Coronary artery (tissue), 2 donors: ENCODE data around the gene AMBRA1.
A peak's percentile ranks its signal among the peaks of the same experiment; 100 is the strongest.

Experiments
- DNase-seq: peaks from one replicate; pipeline ENCODE4 v3.0.0-alpha.2; 2017; ENCODE audit warnings: low spot score
- H3K27ac ChIP-seq, 2 donors: fragments of 200-600 bp; sonication (generic); one replicate each; pipeline ENCODE4 v1.5.1; 2016 to 2019
- H3K4me3 ChIP-seq: fragments of 200-600 bp; sonication (generic); 2 replicates; pipeline ENCODE4 v1.5.1; 2016; ENCODE audit warnings: mild to moderate bottlenecking, moderate library complexity
- TF ChIP-seq, protein P1 (sequence below): fragments of 200-600 bp; sonication (generic); IDR thresholded peaks from one replicate; pipeline ENCODE4 v1.5.1; 2019; ENCODE audit warnings: antibody characterized with exemption

AMBRA1 gene

DNA sequence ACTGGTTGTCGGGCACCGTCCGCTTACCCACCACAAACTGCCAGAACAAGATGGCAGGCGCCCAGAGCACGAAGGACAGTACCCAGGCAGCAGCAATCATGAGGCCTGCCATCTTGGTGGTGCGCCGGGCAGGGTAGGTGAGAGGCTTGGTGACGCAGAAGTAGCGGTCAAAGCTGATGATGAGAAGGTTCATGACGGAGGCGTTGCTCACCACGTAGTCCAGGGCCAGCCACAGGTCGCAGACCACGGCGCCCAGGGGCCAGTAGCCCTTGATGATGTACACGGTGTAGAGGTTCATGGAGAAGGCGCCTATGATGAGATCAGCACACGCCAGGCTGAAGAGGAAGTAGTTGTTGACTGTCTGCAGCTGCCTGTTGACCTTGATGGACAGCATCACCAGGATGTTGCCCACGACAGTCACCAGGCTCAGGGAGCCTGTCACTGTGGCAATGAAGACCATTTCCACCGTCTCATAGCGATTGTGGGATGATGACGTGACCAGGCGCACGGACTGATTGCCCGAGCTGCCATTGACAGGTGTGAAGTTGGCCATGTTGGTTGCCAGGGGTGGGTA is 207.7 kb downstream of the AMBRA1 start:
- no peak overlapping the region for H3K27ac ChIP-seq
- DNase-seq: no peak

DNA sequence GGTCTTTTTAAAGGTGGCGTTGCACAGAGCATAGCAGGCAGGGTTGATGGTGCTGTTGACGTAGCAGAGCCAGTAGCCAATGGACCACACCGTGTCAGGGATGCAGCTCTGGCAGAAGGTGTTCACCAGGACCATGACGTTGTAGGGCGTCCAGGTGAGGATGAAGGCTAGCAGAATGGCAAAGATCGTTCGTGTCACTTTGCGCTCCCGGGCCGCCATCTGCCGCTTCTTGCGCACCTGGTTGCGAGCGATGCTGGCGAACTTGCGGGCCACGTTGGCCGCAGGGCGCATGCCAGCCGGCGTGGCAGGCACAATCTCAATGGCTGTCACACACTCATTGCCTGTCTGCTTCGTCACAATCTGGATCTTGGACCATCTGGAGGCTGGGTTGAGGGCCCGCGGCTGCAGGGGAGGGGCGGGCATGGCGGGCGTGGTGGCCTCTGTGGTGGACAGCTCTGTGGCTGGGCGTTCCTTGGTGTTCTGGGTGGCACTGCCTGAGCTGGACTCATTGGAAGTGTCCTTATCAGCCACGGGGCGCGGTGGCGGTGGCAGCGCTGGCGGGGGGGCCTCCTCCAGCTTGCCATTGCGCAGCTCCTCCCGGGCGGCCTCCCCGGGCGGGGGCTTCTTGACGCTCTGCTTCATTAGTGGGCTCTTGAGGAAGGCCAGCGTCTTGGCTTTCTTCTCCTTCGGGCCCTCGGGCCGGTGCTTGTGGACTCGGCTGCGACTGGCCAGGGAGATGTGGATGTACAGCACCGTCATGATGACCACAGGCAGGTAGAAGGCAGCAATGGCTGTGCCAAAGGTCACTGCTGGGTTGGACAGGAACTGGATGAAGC is 208.4 kb downstream of the AMBRA1 start:
- DNase-seq: no peak
- no peak overlapping the region for H3K27ac ChIP-seq
- TF ChIP-seq, protein P1, sequence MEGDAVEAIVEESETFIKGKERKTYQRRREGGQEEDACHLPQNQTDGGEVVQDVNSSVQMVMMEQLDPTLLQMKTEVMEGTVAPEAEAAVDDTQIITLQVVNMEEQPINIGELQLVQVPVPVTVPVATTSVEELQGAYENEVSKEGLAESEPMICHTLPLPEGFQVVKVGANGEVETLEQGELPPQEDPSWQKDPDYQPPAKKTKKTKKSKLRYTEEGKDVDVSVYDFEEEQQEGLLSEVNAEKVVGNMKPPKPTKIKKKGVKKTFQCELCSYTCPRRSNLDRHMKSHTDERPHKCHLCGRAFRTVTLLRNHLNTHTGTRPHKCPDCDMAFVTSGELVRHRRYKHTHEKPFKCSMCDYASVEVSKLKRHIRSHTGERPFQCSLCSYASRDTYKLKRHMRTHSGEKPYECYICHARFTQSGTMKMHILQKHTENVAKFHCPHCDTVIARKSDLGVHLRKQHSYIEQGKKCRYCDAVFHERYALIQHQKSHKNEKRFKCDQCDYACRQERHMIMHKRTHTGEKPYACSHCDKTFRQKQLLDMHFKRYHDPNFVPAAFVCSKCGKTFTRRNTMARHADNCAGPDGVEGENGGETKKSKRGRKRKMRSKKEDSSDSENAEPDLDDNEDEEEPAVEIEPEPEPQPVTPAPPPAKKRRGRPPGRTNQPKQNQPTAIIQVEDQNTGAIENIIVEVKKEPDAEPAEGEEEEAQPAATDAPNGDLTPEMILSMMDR: no peak

More for the DNA sequence above, 207.7 kb downstream of the AMBRA1 start:
- TF ChIP-seq, protein P1: no peak
- no peak overlapping the region for H3K4me3 ChIP-seq

DNA sequence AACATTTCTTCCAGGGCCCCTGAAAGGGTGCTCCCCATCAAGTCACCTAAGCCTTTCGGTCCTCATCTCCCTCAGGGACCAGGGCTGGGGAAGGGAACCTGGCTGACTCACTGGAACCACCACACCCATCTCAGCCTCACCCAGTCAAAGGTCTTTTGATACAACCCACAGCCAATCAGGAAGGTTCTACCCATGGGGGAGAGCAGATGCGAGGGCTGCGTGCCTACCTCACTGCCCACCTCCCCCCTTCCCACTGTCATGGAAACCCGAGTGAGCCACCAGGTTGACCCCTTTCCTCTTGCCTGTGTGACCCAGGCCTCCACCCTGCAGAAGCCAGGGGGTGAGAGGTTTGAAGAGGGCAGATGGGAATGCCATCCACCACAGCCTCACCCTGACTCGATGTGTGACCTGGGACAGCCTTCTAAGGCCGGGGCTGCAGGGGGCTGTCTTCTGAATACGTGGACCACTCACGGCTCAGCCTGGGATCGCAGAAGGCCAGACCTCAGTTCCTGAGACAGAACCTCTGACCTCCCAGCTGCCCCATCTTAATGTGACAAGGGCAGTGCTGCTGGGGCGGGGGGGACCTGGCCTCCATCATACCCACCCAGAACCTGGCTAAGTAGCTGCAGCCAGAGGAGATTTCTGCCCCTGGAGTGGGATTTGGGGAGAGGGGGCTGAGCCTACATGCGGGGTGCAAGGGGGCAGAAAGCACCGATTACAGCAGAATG is 209.7 kb downstream of the AMBRA1 start:
- DNase-seq: no peak
- H3K27ac ChIP-seq: no peak overlapping the region
- TF ChIP-seq, protein P1: no peak
- no peak overlapping the region for H3K4me3 ChIP-seq

More for the DNA sequence above, 208.4 kb downstream of the AMBRA1 start:
- H3K4me3 ChIP-seq: no peak overlapping the region

DNA sequence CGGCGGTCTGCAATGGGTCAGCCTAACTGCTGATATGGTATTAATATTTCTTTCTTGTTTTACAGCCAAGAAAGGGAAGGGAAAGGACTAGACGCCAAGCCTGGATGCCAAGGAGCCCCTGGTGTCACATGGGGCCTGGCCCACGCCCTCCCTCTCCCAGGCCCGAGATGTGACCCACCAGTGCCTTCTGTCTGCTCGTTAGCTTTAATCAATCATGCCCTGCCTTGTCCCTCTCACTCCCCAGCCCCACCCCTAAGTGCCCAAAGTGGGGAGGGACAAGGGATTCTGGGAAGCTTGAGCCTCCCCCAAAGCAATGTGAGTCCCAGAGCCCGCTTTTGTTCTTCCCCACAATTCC is 210.4 kb downstream of the AMBRA1 start:
- no peak for DNase-seq
- no peak overlapping the region for H3K27ac ChIP-seq
- no peak overlapping the region for H3K4me3 ChIP-seq
- TF ChIP-seq, protein P1: no peak

DNA sequence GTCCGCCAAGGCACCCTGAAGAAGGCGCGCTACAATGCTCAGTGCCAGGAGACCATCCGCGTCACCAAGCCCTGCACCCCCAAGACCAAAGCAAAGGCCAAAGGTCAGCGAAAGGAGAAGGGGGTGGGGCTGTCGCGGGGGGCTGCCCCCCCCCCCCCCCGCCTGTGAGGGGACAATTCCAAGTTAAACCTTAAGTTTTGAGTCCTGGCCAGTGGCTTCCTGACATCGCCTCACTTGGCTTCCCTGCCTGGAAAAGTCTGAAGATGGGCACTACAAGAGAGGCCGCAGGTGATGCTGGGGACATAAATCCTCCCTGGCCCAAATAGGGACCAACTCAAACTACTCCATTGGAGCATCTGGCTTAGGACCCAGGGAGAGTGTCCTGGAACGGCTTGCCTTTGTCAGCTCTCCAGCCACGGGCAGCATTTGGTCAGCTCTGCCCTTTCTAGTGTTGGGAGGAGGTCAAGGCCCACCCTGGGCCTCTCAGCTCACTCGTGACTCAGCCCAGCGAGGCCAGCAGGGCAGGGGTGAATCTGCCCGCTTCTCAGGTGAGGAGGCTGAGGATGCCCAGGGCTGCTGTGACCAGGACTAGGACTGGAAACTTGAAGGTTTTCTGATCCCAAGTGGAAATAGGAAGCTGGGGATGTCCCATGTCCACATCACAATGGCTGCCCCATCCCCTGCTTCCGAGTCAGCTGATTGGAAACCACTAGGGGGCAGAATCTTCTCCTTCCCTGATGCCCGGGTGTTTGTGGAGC is 211.0 kb downstream of the AMBRA1 start:
- H3K27ac ChIP-seq: no peak overlapping the region
- peak overlapping the region; percentile 80 for H3K4me3 ChIP-seq
- DNase-seq: no peak
- TF ChIP-seq, protein P1: no peak

DNA sequence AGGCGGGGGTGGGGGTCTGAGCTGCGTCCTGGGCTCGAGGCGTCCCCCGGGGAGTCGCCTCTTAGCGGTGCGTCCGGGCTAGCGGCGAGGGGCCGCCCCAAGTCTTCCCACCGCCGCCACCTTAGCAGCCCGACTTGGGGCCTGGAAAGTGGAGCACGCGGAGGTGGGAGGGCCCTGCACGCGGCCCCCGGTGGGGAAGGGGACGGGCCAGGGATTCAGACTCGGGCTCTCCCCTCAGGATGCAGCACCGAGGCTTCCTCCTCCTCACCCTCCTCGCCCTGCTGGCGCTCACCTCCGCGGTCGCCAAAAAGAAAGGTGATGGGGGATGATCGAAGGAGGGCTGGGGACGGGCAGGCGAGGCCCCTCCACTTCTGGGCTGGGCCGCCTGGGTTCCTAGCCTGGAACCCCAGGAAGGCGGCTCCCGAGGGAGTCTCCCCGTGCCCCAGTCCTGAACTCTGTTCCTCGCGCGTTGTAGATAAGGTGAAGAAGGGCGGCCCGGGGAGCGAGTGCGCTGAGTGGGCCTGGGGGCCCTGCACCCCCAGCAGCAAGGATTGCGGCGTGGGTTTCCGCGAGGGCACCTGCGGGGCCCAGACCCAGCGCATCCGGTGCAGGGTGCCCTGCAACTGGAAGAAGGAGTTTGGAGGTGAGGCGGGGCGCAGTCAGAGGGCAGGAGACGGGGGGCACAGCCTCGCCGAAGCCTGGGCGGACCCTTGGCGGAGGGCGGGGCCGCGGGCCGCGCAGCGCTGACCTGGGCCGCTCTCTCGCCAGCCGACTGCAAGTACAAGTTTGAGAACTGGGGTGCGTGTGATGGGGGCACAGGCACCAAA is 211.8 kb downstream of the AMBRA1 start:
- Histone ChIP-seq H3K27ac (no peak overlapping the region), H3K4me3 (peak overlapping the region; percentile 80)
- TF ChIP-seq, protein P1: no peak
- no peak for DNase-seq
